DMS53 treated with DMSO at 0.1 percent for 48 hours (cell line): ENCODE measurements around the gene P2RX3.
"Not testable (repeated sequence)": the region's sequence is repeated elsewhere in the genome, so short reads cannot be mapped to it uniquely, and the experiment has no call there.

Source experiments
- DNase-seq: peaks from one replicate; lab custom pipeline; 2025; ENCODE audit not compliant: unreplicated experiment; lab: John Stamatoyannopoulos, UW

P2RX3 gene

GRCh38 chr11:57395905-57396623, 57.9 kb downstream of the P2RX3 start:
- DNase-seq = no peak

GRCh38 chr11:57396744-57397143, 58.6 kb downstream of the P2RX3 start:
- no peak for DNase-seq

- DNase-seq = no peak
Observed at GRCh38 chr11:57397394-57397990, 59.3 kb downstream of the P2RX3 start.

- no peak for DNase-seq
Observed at GRCh38 chr11:57399221-57399620, 61.1 kb downstream of the P2RX3 start.

- DNase-seq = no peak
Observed at GRCh38 chr11:57399972-57400578, 61.9 kb downstream of the P2RX3 start.

- no peak for DNase-seq
Observed at GRCh38 chr11:57402188-57403002, 64.2 kb downstream of the P2RX3 start.

- DNase-seq = not testable (repeated sequence)
Observed at GRCh38 chr11:57403003-57403801, 65.0 kb downstream of the P2RX3 start.

- DNase-seq = no peak
Observed at GRCh38 chr11:57403802-57404147, 65.6 kb downstream of the P2RX3 start.

- no peak for DNase-seq
Observed at GRCh38 chr11:57405271-57405860, 67.2 kb downstream of the P2RX3 start.

- DNase-seq = no peak
Observed at GRCh38 chr11:57406337-57406904, 68.3 kb downstream of the P2RX3 start.

GRCh38 chr11:57407010-57407920, 69.1 kb downstream of the P2RX3 start:
- DNase-seq = no peak

GRCh38 chr11:57407941-57408475, 69.9 kb downstream of the P2RX3 start:
- DNase-seq = no peak

GRCh38 chr11:57408771-57409170, 70.6 kb downstream of the P2RX3 start:
- no peak for DNase-seq

- no peak for DNase-seq
Observed at GRCh38 chr11:57409321-57410100, 71.4 kb downstream of the P2RX3 start.

GRCh38 chr11:57410287-57410686, 72.1 kb downstream of the P2RX3 start:
- DNase-seq = no peak

GRCh38 chr11:57413681-57414080, 75.5 kb downstream of the P2RX3 start:
- DNase-seq = no peak

GRCh38 chr11:57414612-57415212, 76.6 kb downstream of the P2RX3 start:
- DNase-seq = no peak

GRCh38 chr11:57416436-57416835, 78.3 kb downstream of the P2RX3 start:
- DNase-seq = no peak
